Esophagus (tissue), 2 donors: ENCODE data around the gene EEF1AKMT3. TPM values are rescaled to one million over a fixed set of nuclear protein-coding genes. Genes with fewer than 3 reads are reported as not detected.

ENCODE experiments used
- H3K27ac ChIP-seq, 2 donors: one replicate each; pipeline ENCODE4 v1.5.1; 2013; ENCODE audit warnings: low read depth in 2 of 2, mild to moderate bottlenecking in 2 of 2, inconsistent platforms in 1 of 2, low read length in 1 of 2, moderate library complexity in 1 of 2
- H3K27me3 ChIP-seq, 2 donors: one replicate each; pipeline ENCODE4 v1.6.1; 2013; ENCODE audit warnings: low read length in 2 of 2, control low read depth in 1 of 2, mild to moderate bottlenecking in 1 of 2; ENCODE audit not compliant: insufficient read depth in 2 of 2, control insufficient read depth in 1 of 2
- H3K36me3 ChIP-seq, 2 donors: one replicate each; pipeline ENCODE4 v1.6.1; 2013; ENCODE audit warnings: low read length in 1 of 2; ENCODE audit not compliant: control insufficient read depth in 2 of 2, insufficient read depth in 2 of 2
- H3K4me1 ChIP-seq, 2 donors: one replicate each; pipeline ENCODE4 v1.6.1; 2013; ENCODE audit warnings: low read length in 1 of 2; ENCODE audit not compliant: control insufficient read depth in 2 of 2, insufficient read depth in 2 of 2
- H3K4me3 ChIP-seq, 2 donors: one replicate each; pipeline ENCODE4 v1.5.1; 2013; ENCODE audit warnings: low read length in 2 of 2, mild to moderate bottlenecking in 2 of 2, low read depth in 1 of 2, moderate library complexity in 1 of 2
- H3K9me3 ChIP-seq, 2 donors: one replicate each; pipeline ENCODE4 v1.6.1; 2013; ENCODE audit warnings: mild to moderate bottlenecking in 2 of 2, low read depth in 1 of 2, low read length in 1 of 2, moderate library complexity in 1 of 2; ENCODE audit not compliant: control insufficient read depth in 2 of 2, insufficient read depth in 1 of 2
- WGBS, 2 donors: extraction: QIAGEN DNeasy Blood & Tissue Kit; methylation state at CpG; one replicate each; pipeline ENCODE4 v1.1.7; 2013; 5-methylcytosine and 5-hydroxymethylcytosine counted together
- polyA plus RNA-seq, 2 donors: library from polyadenylated mRNA; stranded (reverse); fragments of 200-250 nt; gene quantifications; one replicate each; pipeline ENCODE4 v1.2.3, GENCODE V29; 2013
- donor health status: healthy with polysubstance abuse.
- donor health status: Bipolar disorder and iron deficiency.

Gene EEF1AKMT3
- polyA plus RNA-seq, 2 donors, result 1.1 to 2.4 TPM

GRCh38 chr12:57755454-57756372, 16.7 kb upstream of the EEF1AKMT3 start:
- no peaks in the 10 kb centered on the region for H3K9me3 ChIP-seq
- H3K4me1 ChIP-seq, result peaks cover 6 to 8% of the 10 kb centered on the region in 2 donors

DNA sequence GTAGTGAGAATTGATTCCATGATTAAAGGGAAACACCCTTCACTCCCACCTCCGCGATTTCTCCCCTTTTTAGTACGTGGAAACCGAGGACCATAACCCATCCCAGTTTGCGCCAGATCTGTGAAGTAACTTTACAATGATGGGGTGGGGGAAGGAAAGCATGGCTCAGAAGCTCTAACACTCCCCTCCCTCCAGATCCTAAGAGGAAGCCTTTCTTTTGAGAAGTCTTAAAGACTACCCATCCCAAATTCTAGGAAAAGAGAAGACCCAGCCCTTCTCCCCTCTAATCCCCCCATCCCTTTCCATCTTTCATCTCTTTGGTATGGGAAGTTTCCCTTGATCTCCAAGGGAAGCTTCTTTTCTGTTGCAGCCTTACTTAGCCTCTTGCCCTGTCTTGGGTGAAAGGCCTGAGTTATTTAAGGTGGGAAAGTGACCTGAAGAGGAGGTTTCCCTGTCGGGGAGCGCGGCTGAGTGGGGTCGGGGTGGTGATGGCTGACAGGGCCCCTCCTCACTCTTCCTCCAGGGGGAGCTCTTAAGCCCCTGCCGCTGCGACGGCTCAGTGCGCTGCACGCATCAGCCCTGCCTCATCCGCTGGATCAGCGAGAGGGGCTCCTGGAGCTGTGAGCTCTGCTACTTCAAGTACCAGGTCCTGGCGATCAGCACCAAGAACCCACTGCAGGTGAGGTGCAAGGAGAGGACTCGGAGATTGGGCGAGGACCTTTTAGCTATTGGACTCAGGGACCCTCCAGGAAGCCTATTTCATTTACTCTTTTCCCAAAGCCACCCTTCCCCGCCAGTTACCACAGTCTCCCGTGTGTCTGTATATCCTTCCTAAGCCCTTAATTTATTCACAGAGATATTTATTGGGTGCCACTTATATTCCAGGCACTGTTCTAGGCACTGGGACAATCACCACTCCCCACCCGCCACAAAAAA, 15.7 kb upstream of the EEF1AKMT3 start:
- H3K36me3 ChIP-seq, result peaks cover 0 to 10% of the 10 kb centered on the region in 2 donors

More at GRCh38 chr12:57755454-57756372, 16.7 kb upstream of the EEF1AKMT3 start:
- WGBS, 2 donors, result 1% methylated on average over 56 to 76 of the region's 76 CpGs
- H3K27me3 ChIP-seq, result no peaks in the 10 kb centered on the region
- H3K36me3 ChIP-seq, result peaks cover 0 to 11% of the 10 kb centered on the region in 2 donors
- peak overlapping the region; percentile 16 to 69 for H3K27ac ChIP-seq
- peak overlapping the region; percentile 56 to 76 for H3K4me3 ChIP-seq

DNA sequence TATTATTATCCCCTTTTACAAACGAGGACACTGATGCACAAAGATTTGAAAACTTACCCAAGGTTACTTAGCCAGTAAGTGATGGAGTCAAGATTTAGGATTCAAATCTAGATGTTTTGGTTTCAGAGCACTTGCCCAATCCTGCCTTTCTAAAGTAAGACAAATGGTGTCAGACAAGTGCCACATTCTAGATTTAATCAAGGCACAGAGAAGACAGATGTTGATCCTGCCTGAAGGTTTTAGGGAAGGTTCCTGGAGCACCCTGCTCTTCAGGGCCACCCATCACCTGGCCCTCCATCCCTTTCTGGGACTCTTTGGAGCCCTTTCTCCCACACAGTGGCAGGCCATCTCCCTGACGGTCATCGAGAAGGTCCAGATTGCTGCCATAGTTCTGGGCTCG, 14.6 kb upstream of the EEF1AKMT3 start:
- H3K36me3 ChIP-seq, result peaks cover 0 to 10% of the 10 kb centered on the region in 2 donors
- H3K27ac ChIP-seq, result no peak overlapping the region
- no peaks in the 10 kb centered on the region for H3K27me3 ChIP-seq
- peaks cover 0 to 2% of the 10 kb centered on the region in 2 donors for H3K4me1 ChIP-seq
- H3K9me3 ChIP-seq, result no peaks in the 10 kb centered on the region
- WGBS, 2 donors, result 86 to 93% methylated on average over 4 of the region's 4 CpGs
- no peak overlapping the region for H3K4me3 ChIP-seq

More for the DNA sequence above, 15.7 kb upstream of the EEF1AKMT3 start:
- 43 to 53% methylated on average over 22 of the region's 22 CpGs for WGBS, 2 donors
- Histone ChIP-seq H3K27ac (no peak overlapping the region), H3K4me1 (peaks cover 0 to 2% of the 10 kb centered on the region in 2 donors), H3K27me3 (no peaks in the 10 kb centered on the region), H3K4me3 (no peak overlapping the region), H3K9me3 (no peaks in the 10 kb centered on the region)

DNA sequence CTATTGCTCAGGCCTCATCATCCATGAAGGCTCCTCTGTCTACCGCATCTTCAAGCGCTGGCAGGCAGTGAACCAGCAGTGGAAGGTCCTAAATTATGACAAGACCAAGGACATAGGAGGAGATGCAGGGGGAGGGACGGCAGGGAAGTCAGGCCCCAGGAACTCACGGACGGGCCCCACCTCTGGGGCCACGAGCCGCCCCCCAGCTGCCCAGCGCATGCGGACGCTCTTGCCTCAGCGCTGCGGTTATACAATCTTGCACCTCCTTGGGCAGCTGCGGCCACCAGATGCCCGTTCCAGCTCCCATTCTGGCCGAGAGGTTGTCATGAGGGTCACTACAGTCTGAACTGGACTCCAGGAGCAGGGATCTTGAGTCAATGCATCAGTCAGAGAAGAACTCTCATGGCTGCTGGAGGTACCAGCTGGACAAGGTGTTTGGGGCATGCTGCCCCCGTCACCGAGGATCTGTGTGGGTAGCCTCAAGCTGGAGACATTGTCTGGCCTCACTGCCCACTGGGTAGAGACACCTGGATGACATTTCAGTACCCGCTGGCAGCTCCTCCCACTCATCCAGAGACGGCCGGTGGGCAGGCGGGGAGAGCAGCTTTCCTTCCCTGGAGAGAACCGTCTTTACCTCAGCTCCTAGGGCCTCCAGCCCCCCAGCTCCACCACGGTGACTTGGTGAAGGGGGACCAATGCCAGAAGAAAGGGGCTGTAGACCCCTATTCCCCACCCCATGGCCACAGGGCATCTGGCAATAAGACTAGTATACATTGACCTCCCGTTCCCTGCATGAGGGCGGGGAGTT, 13.7 kb upstream of the EEF1AKMT3 start:
- Histone ChIP-seq H3K9me3 (no peaks in the 10 kb centered on the region), H3K4me1 (peaks cover 0 to 2% of the 10 kb centered on the region in 2 donors), H3K4me3 (no peak overlapping the region), H3K27ac (no peak overlapping the region), H3K36me3 (peaks cover 0 to 10% of the 10 kb centered on the region in 2 donors), H3K27me3 (no peaks in the 10 kb centered on the region)
- WGBS, 2 donors, result 90 to 93% methylated on average over 25 of the region's 25 CpGs

GRCh38 chr12:57759360-57759980, 12.9 kb upstream of the EEF1AKMT3 start:
- Histone ChIP-seq H3K9me3 (no peaks in the 10 kb centered on the region), H3K4me3 (no peak overlapping the region), H3K27ac (no peak overlapping the region), H3K36me3 (peaks cover 0 to 10% of the 10 kb centered on the region in 2 donors), H3K27me3 (no peaks in the 10 kb centered on the region), H3K4me1 (no peaks in the 10 kb centered on the region)
- 32 to 35% methylated on average over 3 of the region's 3 CpGs for WGBS, 2 donors

DNA sequence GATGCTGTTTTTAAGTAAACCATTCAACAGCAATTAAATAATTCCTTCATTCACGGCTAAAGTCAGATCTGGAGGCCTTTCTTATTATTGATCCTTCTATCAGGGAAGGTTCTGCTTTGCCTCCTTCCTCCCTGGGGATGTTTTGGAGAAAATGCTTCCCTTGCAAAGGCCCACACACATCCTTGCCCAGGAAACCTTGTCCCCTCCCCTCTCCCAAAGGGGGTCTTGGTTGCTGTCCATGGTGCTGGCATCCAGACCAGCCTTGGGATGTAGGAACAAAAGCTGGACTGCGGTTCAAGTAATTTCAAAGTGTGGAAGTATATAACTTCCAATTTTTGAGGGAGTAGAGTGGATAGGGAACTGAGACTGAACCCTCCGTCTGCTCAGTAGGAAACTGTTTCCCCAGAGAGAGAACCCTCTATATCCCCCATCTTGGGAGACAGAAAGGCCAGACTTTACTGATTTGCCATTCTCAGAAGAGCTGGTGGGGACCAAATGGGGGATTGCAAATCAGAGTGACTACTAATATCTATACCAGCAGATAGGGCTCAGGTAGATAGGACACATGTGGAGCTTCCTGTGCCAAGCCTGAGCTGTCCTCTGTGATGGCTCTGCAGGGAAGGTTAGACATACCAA, 11.9 kb upstream of the EEF1AKMT3 start:
- no peaks in the 10 kb centered on the region for H3K9me3 ChIP-seq
- no peak overlapping the region for H3K27ac ChIP-seq
- no peaks in the 10 kb centered on the region for H3K27me3 ChIP-seq
- H3K36me3 ChIP-seq, result peaks cover 0 to 10% of the 10 kb centered on the region in 2 donors
- WGBS, 2 donors, result 93 to 96% methylated on average over 3 of the region's 3 CpGs
- H3K4me3 ChIP-seq, result no peak overlapping the region
- peaks cover 0 to 9% of the 10 kb centered on the region in 2 donors for H3K4me1 ChIP-seq

- H3K9me3 ChIP-seq, result no peaks in the 10 kb centered on the region
- H3K36me3 ChIP-seq, result peaks cover 0 to 10% of the 10 kb centered on the region in 2 donors
- no peak overlapping the region for H3K4me3 ChIP-seq
- 87 to 92% methylated on average over 4 of the region's 4 CpGs for WGBS, 2 donors
- no peaks in the 10 kb centered on the region for H3K27me3 ChIP-seq
- H3K4me1 ChIP-seq, result peaks cover 7 to 17% of the 10 kb centered on the region in 2 donors
- H3K27ac ChIP-seq, result no peak overlapping the region
Measured at GRCh38 chr12:57761391-57761998, 10.9 kb upstream of the EEF1AKMT3 start.

DNA sequence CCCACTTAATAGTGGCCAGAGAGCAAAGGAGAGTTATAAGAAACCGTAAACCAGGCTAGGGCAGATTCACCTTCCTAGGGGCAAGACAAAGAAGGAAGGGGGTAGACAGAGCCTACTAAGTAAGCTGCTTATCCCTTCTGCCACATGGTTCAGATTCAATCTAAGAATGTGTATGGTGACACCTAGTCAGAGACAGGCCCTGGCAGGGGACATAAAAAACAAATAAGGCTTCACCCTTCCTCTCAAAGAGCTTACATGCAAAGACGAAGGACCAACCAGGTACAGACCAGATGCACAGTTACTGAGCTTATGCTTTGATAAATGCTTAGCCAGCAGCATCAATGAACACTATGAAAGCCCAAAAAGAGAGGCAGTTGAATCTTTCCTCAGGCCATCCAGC, 10.0 kb upstream of the EEF1AKMT3 start:
- Histone ChIP-seq H3K36me3 (peaks cover 0 to 10% of the 10 kb centered on the region in 2 donors), H3K4me1 (peaks cover 13 to 22% of the 10 kb centered on the region in 2 donors), H3K4me3 (no peak overlapping the region), H3K9me3 (no peaks in the 10 kb centered on the region), H3K27ac (no peak overlapping the region), H3K27me3 (no peaks in the 10 kb centered on the region)
- WGBS, 2 donors, result 90 to 91% methylated on average over 2 of the region's 2 CpGs
